NOMO-1 treated with dmso at 0.1 percent for 144 hours (cell line): ENCODE results near the gene SYTL2.

Experiments
- DNase-seq: peaks from one replicate; lab custom pipeline; 2025; ENCODE audit not compliant: unreplicated experiment; lab: John Stamatoyannopoulos, UW

Gene SYTL2

DNA sequence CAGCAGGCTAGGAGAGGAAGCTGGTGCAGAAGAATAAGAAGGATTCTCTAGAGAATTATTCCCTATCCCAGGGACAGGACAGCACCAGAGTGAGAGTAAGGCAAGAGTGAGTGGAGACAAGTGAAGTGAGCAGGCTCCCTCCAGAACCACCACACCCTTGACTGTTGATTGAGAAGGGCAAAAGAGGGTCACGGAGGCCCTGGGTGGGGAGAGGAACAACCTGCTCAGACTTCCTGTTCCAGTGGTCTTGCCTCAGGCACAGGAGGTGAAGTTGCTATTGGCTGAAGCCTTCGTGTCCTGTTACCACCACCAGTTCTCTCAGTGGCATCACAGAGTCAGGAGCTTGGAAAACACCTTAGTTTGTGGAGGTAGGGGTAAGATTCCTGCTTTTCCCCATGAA lies 73.2 kb downstream of the SYTL2 start:
- no peak for DNase-seq

DNA sequence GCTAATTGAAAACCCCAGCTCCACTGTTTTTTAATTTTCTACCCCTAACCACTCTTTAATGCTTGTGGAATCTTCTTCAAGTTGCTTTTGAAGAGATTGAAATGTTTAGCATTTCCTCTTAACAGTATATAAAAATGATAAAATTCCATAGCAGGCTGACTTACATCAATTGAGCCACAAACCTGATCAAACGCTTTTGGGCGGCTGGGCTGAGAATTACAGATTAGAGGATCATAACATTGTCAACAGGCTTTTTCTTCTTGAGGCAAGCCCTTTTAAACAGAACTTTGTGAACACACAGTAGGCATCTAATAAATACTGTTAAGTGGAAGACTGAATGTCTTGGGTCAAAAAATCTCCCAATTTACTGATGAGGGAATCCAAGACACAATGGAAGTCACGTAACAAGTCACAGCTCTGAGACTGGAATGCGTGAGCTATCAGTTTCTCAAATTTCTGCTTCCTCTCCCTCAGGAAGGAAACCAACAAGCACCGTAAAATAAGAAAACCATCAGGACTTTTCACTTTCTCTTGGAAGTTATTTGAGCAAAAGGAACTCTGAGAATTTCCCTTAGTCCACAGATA lies 75.0 kb downstream of the SYTL2 start:
- DNase-seq: no peak

DNA sequence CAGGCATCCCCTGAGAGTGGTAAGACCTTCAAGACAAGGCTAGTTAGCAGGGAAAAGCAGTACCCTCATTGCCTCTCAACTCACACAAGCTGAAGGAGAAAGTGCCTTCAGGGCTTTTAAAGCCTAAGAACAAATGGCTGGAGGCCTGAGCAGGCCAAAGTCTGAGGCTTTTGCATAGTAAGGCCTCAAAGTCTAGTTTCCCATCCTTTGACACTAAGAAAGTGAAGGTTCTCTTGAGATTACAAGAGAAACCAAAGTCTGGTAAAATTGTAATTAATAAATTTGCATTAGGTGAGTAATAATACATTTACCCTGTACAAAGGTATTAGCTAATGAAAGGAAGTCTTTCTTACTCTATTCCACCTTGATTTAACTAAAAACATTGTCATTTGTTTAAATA lies 78.0 kb downstream of the SYTL2 start:
- DNase-seq: no peak

DNA sequence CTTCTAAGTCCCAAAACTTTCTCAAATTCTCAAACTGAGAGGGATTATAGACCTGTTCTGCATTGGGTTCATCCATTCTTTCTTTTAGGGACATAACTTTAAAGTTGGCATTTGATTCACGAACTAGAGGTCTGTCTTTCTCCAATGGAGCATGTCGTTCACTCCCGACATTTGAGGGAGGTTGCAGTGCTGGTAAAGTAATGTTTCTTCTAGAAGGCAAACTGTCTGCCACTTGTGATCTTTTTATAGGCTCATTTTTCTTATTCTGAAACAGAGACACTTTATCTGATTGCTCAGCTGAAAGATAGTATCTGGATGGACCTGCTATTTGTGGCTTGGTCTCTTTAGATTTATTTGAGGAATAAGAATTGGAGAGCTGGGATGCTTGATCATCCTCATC lies 84.6 kb downstream of the SYTL2 start:
- no peak for DNase-seq

DNA sequence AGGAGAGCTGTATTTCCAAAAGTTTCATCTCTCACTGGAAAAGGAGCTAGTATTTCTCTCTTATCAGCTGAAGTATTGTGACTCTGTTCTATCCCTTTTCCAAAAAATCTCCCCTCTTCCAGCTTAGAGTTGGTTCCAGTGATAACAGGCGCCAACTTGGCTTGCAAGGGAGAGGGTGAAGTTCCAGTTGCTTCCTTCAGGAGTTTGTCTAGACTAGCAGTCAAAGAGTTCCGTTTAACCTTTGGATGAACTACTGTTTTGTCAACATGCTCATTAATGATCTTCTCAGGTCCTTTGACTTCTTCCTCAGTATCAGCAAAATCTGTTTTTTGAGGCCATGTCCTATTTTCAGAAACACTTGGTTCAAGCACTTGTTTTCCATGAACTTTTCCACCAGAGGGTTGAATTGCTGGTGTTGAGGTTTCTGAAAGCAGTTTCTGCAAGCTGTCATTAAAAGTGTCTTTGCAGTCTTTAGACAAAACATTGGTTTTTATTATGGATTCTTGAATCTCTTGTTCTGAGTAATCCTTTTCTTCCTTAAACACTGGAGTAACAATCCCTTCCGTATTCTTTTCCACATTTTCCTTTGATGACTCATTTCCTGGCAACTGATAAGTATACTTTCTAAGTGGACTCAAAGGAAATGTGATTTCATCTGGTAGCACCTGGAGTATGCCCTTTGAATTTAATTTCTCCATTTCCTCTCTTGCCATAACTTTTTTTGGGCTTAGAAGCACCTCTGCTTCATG lies 85.3 kb downstream of the SYTL2 start:
- no peak for DNase-seq

DNA sequence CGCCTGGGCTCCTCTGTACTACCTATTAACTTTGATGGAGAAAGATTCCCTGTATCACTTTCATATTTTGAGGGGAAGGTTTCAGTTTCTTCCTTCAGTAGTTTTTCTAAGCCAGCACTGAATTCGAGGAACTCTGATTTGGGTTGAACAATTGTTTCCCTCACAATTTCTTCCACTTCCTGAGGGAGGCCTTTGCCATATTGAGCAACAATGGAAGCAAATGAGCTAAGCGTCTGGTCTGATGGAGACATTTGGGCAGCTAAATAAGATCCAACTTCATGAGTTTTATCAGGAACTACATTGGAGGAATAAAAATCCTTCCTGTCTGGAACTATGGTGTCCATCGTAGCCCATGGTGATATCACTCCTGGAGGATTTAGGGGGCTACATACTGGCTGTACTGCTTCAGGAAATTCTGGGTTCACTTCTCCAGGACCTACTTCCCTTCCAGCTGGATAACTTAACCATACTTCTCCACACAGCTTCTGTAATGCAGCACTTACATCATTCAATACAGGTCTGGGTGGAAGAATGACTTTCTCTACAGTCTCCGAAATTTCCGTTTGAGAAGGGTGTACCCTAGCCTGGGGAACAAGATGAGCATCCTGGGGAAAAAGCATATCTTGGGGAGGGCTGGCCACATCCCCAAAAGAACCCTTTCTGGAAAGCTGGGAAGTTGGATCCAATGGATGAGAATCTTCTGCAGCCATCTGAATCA lies 86.0 kb downstream of the SYTL2 start:
- no peak for DNase-seq

DNA sequence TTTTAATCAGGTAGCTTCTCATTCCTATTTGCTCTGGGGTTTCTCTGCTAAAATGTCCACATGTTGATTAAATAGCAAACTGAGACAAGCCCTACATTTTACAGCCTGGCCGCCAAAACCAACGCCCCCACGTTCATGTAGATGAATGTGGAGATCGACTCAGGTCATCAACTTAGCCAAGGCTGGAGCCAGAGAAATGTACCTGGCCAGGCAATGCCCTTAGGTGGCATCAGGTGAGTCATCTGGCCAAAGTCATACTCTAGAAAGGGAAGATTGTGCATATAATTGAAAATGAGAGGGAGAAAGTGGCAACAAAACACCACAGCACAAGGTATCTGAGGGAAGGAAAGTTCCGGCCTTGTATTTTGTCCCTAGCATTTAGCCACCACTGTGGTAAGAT lies 87.9 kb downstream of the SYTL2 start:
- no peak for DNase-seq

DNA sequence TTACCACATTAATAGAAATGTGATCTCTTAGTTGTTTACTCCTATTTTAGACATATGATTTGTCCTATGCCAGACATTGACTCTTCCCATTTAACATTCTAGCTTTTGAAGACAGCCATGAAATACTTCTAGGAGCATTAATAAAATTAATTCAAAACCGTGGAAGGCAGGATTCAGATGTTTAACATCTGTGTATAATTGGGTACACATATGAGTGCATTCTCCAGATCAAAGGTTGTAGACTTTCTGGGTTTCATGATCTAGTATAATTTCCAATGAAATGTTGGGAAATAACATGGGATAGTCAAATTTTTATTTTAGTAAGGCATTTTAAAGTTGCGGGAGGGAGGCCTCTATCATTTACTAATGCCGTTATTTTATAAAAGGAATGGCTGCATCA lies 89.8 kb downstream of the SYTL2 start:
- no peak for DNase-seq

DNA sequence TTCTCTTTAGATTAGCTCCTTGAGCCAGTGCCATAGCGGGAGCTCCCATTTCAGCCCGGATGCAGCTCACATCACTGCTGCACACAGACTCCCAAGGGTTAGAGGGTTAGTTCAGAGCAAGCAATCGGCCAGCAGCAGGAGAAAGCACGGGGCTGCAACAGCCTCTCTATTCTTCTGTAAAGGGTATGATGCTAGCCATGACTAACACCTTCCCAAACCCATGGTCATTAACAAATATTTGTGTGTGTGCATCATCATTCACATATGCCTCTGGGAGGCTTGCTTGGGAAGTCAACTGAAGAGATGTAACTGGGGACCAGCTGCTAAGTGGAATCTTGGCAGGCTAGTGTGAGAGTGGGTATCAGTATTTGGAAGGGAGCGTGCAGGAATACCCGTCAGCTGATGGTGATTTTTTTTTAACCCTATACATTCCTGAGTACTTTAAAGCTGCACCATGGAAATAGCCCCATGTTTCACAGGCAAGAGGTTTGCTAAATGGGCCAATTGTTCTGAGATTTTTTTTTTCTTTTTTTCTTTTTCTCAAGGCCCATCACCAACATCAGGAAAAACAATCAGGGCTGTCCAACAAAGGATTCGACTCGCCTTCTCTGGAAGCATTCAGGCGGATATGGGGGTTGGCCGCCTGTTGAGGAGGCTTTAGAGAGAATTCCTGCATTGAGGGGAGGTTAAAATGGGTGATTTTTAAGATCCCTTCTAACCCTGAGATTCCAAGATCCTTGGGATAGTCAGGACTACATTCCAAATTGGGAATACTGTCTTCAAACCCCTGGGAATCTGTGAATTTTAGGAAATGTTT lies 91.7 kb downstream of the SYTL2 start:
- no peak for DNase-seq

DNA sequence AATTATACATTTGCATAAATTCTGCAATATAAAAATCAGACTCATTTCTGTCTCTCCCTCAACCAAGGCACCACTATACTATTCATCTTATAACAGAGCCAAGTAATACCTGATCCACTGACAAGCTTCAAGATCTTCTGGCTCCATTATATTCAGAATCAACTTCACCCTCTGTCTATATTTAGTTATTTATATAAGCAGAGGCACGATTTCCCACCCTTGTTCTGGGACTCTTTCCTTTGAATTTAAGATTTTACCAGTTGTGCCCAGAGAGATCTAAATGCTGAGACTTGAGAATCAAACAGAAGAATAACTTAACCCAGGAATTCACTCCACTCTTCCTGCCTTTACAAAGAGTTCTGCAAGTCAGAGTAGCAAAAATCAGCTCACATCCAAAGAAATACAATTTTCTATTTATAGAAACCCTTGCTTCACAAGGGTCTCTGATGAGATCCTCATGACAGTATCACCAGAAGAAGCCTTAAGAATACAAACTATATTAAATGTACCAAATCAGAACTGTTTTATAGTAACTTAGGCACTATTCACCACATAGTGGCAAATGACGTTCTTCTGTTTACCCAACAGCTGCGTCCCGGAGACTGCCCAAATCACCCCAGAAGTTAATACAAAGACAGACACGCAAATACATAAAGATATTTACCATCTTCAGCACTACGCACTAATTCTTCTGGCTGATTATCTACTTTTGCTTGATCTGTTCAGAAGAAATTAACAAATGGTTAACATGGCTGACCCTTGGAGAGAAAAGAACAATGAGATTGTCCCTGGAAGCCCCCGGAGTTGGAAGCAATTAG lies 92.6 kb downstream of the SYTL2 start:
- no peak for DNase-seq

DNA sequence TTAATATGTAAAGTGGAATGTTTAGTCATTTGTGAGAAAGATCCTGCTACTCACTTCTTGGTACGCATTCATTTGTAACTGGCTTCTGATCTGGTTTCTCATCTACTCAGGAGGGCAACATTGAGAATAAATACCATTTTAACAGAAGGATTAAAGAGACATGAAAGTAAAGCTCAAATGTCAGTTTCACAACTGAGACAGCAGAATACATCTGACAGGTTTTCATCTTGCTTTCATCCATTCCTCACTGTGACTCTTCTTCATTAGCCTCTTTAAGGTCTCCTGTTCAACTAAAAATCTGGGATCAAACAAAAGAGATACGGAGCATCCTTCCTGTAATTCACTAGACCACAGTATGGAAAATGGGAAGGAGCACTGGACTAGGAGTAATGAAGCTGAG lies 93.5 kb downstream of the SYTL2 start:
- DNase-seq: no peak

DNA sequence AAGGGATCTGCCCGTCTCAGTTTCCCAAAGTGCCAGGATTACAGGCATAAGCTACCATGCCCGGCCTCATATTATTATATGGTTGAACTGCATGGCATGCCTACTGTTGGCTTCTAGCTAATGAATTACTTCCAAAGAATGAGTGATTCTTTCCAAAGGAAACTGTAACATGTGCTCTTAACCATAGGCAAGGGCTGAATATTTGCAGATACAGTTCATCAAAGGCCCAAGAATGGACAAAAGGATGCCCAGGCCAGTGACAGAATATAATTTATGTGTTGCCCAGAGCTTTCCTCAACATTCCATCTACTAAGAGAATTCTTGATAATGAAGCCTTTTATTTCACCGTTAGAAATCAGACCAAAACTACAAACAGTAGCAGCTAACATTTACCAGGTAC lies 98.0 kb downstream of the SYTL2 start:
- no peak for DNase-seq

DNA sequence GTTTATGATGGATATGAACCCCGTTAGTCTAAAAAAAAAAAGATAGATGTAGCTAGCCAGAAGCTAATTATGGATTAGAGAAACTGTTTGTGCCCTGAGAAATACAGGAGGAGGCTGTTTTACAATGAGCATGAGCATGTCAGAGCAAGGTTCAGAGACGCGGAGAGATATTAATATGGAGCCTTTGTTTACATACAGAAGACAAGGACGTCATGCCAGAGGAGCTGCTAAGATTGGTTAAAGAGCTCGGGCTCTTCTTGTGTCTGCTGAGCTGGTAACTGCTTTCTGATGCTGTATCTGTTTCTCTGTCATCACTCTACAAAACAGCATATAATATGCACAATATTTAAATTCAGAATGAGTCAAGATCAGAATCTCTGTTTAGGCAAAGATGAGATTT lies 100.0 kb downstream of the SYTL2 start:
- no peak for DNase-seq

DNA sequence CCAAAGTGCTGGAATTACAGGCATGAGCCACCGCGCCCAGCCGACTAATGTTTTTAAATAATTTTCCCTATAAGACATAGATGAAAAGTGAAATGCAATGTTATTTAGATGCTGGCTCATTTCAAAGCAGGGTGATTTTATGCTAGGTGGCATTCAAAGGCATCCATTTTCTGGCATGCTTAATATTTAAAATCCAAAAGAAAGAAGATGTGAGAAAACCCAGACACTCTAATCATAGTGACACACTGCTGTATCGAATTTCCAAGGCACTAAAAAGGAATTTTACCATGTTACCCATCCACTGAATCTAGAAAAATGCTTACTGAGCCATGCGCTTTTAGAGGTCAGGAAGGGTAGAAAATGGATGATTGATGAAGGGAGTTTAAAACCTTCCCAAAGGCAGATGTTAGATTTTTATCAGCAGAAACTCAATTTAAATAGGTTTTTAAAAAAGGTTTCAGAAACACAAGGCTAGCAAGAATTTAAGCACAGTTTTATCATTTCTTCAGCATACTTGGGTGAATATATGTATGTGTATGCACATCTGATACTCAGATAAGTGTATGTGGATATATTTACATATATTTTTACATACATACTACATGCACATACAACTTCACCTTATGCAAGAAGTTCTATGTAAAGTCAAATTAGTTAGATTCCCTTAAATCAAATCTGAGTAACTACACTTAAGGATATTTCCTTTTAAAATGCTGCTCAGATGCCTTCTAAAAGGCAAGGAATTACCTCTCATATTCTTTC lies 100.8 kb downstream of the SYTL2 start:
- no peak for DNase-seq

DNA sequence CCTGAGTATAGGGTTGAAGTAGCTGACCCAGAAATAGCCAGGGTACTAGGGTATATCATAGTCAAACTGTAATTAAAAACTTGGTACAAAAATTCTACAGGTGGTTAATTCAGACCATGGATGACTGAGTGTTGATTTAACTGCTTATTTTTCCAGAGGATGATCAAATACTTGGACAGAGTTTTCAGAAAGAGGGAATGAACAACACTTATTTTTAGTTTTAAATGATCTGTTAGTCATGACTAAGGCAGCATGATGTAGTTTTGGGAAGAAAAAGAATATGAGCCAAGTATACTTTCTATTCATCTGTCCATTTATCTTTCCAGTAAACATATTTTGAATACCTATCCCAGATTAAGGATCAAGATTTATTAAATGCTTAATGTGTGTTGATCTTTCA lies 105.1 kb downstream of the SYTL2 start:
- no peak for DNase-seq

DNA sequence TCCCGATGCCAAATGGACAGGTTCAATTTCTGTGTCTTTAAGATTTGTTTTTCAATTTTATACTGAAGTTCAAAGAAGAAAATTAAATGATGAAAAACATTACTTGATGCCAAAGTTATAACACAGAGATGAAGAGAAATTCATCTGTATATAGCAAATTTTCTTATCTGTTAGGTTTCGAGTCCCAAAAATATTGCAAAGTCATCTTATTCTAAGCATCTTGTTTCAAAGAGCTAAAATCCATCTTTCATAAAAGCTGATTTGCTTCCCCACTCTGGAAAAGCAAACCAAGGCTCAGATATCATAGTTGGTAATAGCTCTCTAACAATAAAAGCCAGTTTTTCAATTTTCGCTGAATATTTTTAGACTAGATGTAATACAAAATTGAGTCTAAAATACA lies 106.0 kb downstream of the SYTL2 start:
- no peak for DNase-seq

DNA sequence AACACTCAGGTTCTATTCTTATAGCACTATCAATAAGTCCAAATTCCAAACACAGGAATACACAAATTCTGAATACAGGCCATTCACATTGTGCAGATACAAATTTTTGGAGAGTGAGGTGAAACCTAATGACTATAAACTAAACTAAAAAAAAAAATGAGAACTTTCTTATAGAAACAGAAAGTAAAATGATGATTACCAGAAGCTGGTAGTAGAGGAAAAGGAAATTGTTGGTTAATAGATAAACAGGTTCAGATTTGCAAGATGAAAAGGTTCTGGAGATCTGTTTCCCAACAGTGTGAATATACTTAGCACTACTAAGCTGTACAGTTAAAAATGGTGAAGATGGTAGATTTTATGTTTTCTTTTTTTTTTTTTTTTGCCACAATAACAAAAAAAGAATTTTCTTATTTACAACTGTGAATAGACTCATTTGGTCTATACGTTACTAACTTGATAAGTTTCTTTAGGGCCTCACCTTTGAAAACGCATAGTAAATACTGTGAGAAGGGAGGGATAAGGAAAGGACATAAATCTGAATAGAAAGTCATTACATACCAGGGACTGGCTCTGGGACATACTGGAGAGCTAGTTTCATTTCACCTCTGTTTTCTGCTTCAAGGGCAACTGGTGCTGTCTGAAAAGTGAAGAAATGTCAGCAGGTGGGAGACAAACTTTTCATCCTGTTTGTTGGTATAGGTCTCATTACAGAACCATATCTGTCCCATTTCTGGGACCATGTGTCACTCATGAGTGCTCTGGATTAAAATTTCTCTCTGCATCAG lies 110.8 kb downstream of the SYTL2 start:
- DNase-seq: no peak

DNA sequence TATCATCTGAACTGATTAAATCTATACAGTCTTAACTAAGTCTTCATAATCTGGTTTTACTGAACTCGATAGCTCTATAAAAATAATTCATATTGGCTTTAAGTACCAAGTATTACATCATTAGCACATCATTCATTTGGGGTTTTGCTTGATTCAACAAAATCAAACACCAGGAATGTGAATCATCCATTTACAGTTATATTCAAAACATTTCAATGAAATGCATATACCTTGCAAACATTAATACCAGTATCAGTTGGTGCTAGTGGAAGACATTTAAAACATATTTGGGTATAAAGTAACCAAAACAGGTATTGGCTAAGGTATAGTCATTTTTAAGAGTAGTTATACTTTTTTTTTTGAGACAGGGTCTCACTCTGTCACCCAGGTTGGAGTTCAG lies 112.7 kb downstream of the SYTL2 start:
- no peak for DNase-seq

DNA sequence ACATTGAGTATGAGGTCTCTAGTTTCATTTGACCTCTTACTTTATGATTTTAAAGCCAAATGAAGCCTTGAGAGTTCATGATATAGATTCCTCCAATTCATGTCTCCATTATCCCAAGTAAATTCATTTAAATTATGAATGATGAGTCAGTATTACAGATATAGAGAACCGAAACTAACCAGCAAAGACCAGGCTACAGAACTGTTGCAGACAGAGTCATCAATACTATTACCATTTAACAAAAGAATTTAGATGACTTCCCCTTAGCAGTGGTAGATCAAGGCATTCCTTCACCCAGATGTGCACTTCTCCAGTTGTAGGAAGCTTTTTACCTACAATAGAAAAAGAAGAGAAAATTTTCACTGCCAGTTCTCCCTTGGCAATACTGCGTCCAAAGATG lies 113.2 kb downstream of the SYTL2 start:
- no peak for DNase-seq
